Brain microvascular endothelial cell (primary cell): ENCODE results near the gene C2orf49.
A peak's percentile ranks its signal among the peaks of the same experiment; 100 is the strongest.

Experiments used
- DNase-seq: peaks from one replicate; pipeline ENCODE4 v3.0.0-alpha.2; 2020
- H3K27ac ChIP-seq: fragments of 250-450 bp; sonication (Bioruptor Pico); 2 replicates; pipeline ENCODE4 v1.5.1; 2020; ENCODE audit warnings: mild to moderate bottlenecking, moderate library complexity
- H3K27me3 ChIP-seq: fragments of 250-450 bp; sonication (Bioruptor Pico); replicated peaks from 2 replicates; pipeline ENCODE4 v1.5.1; 2020; ENCODE audit warnings: mild to moderate bottlenecking
- H3K36me3 ChIP-seq: fragments of 250-450 bp; sonication (Bioruptor Pico); replicated peaks from 2 replicates; pipeline ENCODE4 v1.5.1; 2020; ENCODE audit warnings: mild to moderate bottlenecking
- H3K4me3 ChIP-seq: 2 replicates; pipeline ENCODE4 v1.5.1; 2011; ENCODE audit warnings: low read depth, mild to moderate bottlenecking, control low read depth, low read length, moderate library complexity
- CTCF ChIP-seq: IDR thresholded peaks from 2 replicates; pipeline ENCODE4 v1.5.1; 2011; ENCODE audit warnings: low read depth, mild to moderate bottlenecking, moderate library complexity, low read length, control low read depth, inconsistent platforms; ENCODE audit errors: missing control alignments
- in situ Hi-C: cut with HindIII; loops from 2 replicates; pipeline ENCODE4 v1.10.0; 2017; ENCODE audit warnings: low sequenced_read_pairs, low pct_ligation_motif_present

The C2orf49 gene

GRCh38 chr2:105381101-105381668 is 43.8 kb downstream of the C2orf49 start:
- DNase-seq: no peak
- no peak for TF ChIP-seq CTCF
- Histone ChIP-seq H3K27me3 (no peaks in the 10 kb centered on the region), H3K4me3 (no peak overlapping the region), H3K36me3 (peaks cover 100% of the 10 kb centered on the region), H3K27ac (peak overlapping the region; percentile 52)
- in situ Hi-C loops: no loop called here

- no peak for DNase-seq
- TF ChIP-seq CTCF: no peak
- no peaks in the 10 kb centered on the region for H3K27me3 ChIP-seq
- peaks cover 93% of the 10 kb centered on the region for H3K36me3 ChIP-seq
- in situ Hi-C loops: no loop called here
- no peak overlapping the region for H3K4me3 ChIP-seq
- peak overlapping the region; percentile 11 for H3K27ac ChIP-seq
Measured at GRCh38 chr2:105382177-105382576, 44.8 kb downstream of the C2orf49 start.

- Histone ChIP-seq H3K27me3 (no peaks in the 10 kb centered on the region), H3K36me3 (peaks cover 88% of the 10 kb centered on the region)
Measured at GRCh38 chr2:105383432-105384166, 46.3 kb downstream of the C2orf49 start.

GRCh38 chr2:105384216-105384615 is 46.9 kb downstream of the C2orf49 start:
- Histone ChIP-seq H3K4me3 (no peak overlapping the region), H3K27me3 (no peaks in the 10 kb centered on the region), H3K36me3 (peaks cover 82% of the 10 kb centered on the region), H3K27ac (no peak overlapping the region)
- in situ Hi-C loops: no loop called here
- no peak for DNase-seq
- no peak for TF ChIP-seq CTCF

More at GRCh38 chr2:105383432-105384166, 46.3 kb downstream of the C2orf49 start:
- no peak for TF ChIP-seq CTCF
- DNase-seq: no peak
- in situ Hi-C loops: no loop called here
- peak overlapping the region; percentile 5 for H3K27ac ChIP-seq
- no peak overlapping the region for H3K4me3 ChIP-seq

- DNase-seq: no peak
- in situ Hi-C loops: no loop called here
- H3K36me3 ChIP-seq: peaks cover 82% of the 10 kb centered on the region
- H3K27ac ChIP-seq: no peak overlapping the region
- no peak for TF ChIP-seq CTCF
- H3K27me3 ChIP-seq: no peaks in the 10 kb centered on the region
- no peak overlapping the region for H3K4me3 ChIP-seq
Measured at GRCh38 chr2:105384861-105385260, 47.5 kb downstream of the C2orf49 start.
